ENCODE data around the gene TPK1. TPM values are rescaled to one million over a fixed set of nuclear protein-coding genes. Genes with fewer than 3 reads are reported as not detected.

The TPK1 gene
- total and polyA plus RNA-seq, 2 of the 13 experiments (the other 11 are each of a cell fraction or from before 2014, with no cell fraction given): 1.0 to 1.2 TPM

DNA sequence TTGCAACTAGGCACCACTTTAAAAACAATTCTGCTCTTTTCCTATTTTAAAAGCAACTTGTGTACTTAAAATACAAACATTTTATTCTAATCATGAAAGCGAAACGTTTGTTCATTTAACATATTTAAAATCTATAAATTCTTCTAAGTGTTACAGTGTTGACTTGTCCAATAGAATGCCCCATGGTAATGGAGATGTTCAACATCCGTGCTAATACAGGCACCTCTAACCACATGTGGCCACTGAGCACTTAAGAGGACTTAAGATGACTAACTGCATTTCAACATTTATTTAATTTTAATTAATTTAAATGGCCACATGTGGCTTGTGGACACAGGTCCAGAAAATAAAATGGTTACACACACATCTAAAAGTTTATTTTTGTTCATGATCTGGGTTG is 115.1 kb downstream of the TPK1 start:
- no peak overlapping the region for H3K4me3 ChIP-seq (replicated peaks in 1 of 3; ENCODE audit: insufficient read depth in 1 of 3, low read depth in 2 of 3, low read length in 3 of 3)
- H2AFZ ChIP-seq (ENCODE audit: low read length): no peak overlapping the region
- ChIA-PET POLR2A (no interaction called here), CTCF (ENCODE audit: low intra/inter-chr PET ratio, low total read pairs) (no interaction called here)
- no TSS peak for BruUV-seq (replicated peaks)
- no peaks in the 10 kb centered on the region for H3K36me3 ChIP-seq (replicated peaks in 1 of 2; ENCODE audit: control insufficient read depth in 1 of 2, insufficient read depth in 2 of 2, low read length in 2 of 2)
- H3K4me1 ChIP-seq (ENCODE audit: insufficient read depth, low read length): no peaks in the 10 kb centered on the region
- H3K27ac ChIP-seq (ENCODE audit: extremely low read length, insufficient read depth, low read length): no peak overlapping the region
- FAIRE-seq (no peak), DNase-seq (ENCODE audit: low spot score) (no peak), ATAC-seq (no peak)
- H3K9ac ChIP-seq (ENCODE audit: insufficient read depth, low read depth, low read length): no peak overlapping the region
- in situ Hi-C loops (cut with HindIII; ENCODE audit: extremely low pct_ligation_motif_present, low pct_unique_long_range_greater_than_20kb): no loop called here
- no peaks in the 10 kb centered on the region for H3K27me3 ChIP-seq (ENCODE audit: control insufficient read depth in 1 of 2, insufficient read depth in 2 of 2, low read length in 2 of 2)
- no peaks in the 10 kb centered on the region for H3K9me3 ChIP-seq (ENCODE audit: low read length)
- no peak overlapping the region for H3K4me2 ChIP-seq (ENCODE audit: low read depth, low read length)
- intact Hi-C loops (cut with micrococcal nuclease; ENCODE audit: unreplicated experiment): no loop called here
- WGBS (ENCODE audit: low lambda C conversion rate): 16% methylated on average over 3 of the region's 3 CpGs
- no peaks in the 10 kb centered on the region for H3K79me2 ChIP-seq (ENCODE audit: insufficient read depth, low read length)
- no peaks in the 10 kb centered on the region for H4K20me1 ChIP-seq (ENCODE audit: insufficient read depth, low read length)
- TF ChIP-seq UBTF (CRISPR knock-in tag; IDR thresholded peaks at IDR 0.05): no peak
- TF ChIP-seq LRRFIP1 (CRISPR knock-in tag; conservative IDR thresholded peaks at IDR 0.05): no peak
- TF ChIP-seq, protein P1, sequence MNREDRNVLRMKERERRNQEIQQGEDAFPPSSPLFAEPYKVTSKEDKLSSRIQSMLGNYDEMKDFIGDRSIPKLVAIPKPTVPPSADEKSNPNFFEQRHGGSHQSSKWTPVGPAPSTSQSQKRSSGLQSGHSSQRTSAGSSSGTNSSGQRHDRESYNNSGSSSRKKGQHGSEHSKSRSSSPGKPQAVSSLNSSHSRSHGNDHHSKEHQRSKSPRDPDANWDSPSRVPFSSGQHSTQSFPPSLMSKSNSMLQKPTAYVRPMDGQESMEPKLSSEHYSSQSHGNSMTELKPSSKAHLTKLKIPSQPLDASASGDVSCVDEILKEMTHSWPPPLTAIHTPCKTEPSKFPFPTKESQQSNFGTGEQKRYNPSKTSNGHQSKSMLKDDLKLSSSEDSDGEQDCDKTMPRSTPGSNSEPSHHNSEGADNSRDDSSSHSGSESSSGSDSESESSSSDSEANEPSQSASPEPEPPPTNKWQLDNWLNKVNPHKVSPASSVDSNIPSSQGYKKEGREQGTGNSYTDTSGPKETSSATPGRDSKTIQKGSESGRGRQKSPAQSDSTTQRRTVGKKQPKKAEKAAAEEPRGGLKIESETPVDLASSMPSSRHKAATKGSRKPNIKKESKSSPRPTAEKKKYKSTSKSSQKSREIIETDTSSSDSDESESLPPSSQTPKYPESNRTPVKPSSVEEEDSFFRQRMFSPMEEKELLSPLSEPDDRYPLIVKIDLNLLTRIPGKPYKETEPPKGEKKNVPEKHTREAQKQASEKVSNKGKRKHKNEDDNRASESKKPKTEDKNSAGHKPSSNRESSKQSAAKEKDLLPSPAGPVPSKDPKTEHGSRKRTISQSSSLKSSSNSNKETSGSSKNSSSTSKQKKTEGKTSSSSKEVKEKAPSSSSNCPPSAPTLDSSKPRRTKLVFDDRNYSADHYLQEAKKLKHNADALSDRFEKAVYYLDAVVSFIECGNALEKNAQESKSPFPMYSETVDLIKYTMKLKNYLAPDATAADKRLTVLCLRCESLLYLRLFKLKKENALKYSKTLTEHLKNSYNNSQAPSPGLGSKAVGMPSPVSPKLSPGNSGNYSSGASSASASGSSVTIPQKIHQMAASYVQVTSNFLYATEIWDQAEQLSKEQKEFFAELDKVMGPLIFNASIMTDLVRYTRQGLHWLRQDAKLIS (CRISPR knock-in tag; IDR thresholded peaks at IDR 0.05): no peak
- no peak for TF ChIP-seq KMT2B (CRISPR knock-in tag; IDR thresholded peaks at IDR 0.05)
- TF ChIP-seq POLR2A (IDR thresholded peaks at IDR 0.05; ENCODE audit: insufficient read depth in 1 of 2, low read depth in 2 of 2, low read length in 2 of 2): no peak
- no peak for TF ChIP-seq JARID2 (CRISPR knock-in tag; IDR thresholded peaks at IDR 0.05; ENCODE audit: insufficient replicate concordance)
- TF ChIP-seq, protein P2, sequence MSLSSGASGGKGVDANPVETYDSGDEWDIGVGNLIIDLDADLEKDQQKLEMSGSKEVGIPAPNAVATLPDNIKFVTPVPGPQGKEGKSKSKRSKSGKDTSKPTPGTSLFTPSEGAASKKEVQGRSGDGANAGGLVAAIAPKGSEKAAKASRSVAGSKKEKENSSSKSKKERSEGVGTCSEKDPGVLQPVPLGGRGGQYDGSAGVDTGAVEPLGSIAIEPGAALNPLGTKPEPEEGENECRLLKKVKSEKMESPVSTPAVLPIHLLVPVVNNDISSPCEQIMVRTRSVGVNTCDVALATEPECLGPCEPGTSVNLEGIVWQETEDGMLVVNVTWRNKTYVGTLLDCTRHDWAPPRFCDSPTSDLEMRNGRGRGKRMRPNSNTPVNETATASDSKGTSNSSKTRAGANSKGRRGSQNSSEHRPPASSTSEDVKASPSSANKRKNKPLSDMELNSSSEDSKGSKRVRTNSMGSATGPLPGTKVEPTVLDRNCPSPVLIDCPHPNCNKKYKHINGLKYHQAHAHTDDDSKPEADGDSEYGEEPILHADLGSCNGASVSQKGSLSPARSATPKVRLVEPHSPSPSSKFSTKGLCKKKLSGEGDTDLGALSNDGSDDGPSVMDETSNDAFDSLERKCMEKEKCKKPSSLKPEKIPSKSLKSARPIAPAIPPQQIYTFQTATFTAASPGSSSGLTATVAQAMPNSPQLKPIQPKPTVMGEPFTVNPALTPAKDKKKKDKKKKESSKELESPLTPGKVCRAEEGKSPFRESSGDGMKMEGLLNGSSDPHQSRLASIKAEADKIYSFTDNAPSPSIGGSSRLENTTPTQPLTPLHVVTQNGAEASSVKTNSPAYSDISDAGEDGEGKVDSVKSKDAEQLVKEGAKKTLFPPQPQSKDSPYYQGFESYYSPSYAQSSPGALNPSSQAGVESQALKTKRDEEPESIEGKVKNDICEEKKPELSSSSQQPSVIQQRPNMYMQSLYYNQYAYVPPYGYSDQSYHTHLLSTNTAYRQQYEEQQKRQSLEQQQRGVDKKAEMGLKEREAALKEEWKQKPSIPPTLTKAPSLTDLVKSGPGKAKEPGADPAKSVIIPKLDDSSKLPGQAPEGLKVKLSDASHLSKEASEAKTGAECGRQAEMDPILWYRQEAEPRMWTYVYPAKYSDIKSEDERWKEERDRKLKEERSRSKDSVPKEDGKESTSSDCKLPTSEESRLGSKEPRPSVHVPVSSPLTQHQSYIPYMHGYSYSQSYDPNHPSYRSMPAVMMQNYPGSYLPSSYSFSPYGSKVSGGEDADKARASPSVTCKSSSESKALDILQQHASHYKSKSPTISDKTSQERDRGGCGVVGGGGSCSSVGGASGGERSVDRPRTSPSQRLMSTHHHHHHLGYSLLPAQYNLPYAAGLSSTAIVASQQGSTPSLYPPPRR (CRISPR knock-in tag; IDR thresholded peaks at IDR 0.05; ENCODE audit: borderline replicate concordance): no peak
- no peak for TF ChIP-seq SMYD3 (CRISPR knock-in tag; IDR thresholded peaks at IDR 0.05)
- TF ChIP-seq MIER3 (CRISPR knock-in tag; IDR thresholded peaks at IDR 0.05; ENCODE audit: borderline replicate concordance): no peak
- no peak for TF ChIP-seq TBX2 (CRISPR knock-in tag; IDR thresholded peaks at IDR 0.05; ENCODE audit: borderline replicate concordance)
- TF ChIP-seq ATF7 (IDR thresholded peaks at IDR 0.05): no peak
- TF ChIP-seq ATF7 (CRISPR knock-in tag; IDR thresholded peaks at IDR 0.05): no peak

All from HepG2 (cell line).